Tibial nerve (tissue), 4 donors: Measurements from ENCODE around the gene ARHGAP15.

Experiments used
- CTCF ChIP-seq, 5 experiments: fragments of 200-600 bp in 3 of 5; fragments of 450-650 bp in 2 of 5; sonication (generic) in 3 of 5; IDR thresholded peaks; one replicate each; pipeline ENCODE4 v1.5.1; 2016 to 2019; ENCODE audit warnings: antibody characterized with exemption in 5 of 5, mild to moderate bottlenecking in 3 of 5, moderate library complexity in 2 of 5
- EP300 ChIP-seq, 2 donors: sonication (generic); formaldehyde crosslinking; IDR thresholded peaks; one replicate each; pipeline ENCODE4 v1.6.1; 2017; ENCODE audit warnings: antibody characterized with exemption in 2 of 2, mild to moderate bottlenecking in 1 of 2
- POLR2A ChIP-seq, 2 donors: fragments of 450-650 bp; IDR thresholded peaks; one replicate each; pipeline ENCODE4 v1.6.1; 2017; ENCODE audit warnings: antibody characterized with exemption in 2 of 2, mild to moderate bottlenecking in 2 of 2, moderate library complexity in 2 of 2

- TF ChIP-seq POLR2A (IDR thresholded peaks at IDR 0.05): no peak
- no peak for TF ChIP-seq CTCF (IDR thresholded peaks at IDR 0.05)
- no peak for TF ChIP-seq EP300 (IDR thresholded peaks at IDR 0.05)
Measured at GRCh38 chr2:143192106-143192505, 62.9 kb downstream of the ARHGAP15 start.
